ENCODE data around the gene ARHGAP4.
A peak's percentile ranks its signal among the peaks of the same experiment; 100 is the strongest.

ARHGAP4 gene

DNA sequence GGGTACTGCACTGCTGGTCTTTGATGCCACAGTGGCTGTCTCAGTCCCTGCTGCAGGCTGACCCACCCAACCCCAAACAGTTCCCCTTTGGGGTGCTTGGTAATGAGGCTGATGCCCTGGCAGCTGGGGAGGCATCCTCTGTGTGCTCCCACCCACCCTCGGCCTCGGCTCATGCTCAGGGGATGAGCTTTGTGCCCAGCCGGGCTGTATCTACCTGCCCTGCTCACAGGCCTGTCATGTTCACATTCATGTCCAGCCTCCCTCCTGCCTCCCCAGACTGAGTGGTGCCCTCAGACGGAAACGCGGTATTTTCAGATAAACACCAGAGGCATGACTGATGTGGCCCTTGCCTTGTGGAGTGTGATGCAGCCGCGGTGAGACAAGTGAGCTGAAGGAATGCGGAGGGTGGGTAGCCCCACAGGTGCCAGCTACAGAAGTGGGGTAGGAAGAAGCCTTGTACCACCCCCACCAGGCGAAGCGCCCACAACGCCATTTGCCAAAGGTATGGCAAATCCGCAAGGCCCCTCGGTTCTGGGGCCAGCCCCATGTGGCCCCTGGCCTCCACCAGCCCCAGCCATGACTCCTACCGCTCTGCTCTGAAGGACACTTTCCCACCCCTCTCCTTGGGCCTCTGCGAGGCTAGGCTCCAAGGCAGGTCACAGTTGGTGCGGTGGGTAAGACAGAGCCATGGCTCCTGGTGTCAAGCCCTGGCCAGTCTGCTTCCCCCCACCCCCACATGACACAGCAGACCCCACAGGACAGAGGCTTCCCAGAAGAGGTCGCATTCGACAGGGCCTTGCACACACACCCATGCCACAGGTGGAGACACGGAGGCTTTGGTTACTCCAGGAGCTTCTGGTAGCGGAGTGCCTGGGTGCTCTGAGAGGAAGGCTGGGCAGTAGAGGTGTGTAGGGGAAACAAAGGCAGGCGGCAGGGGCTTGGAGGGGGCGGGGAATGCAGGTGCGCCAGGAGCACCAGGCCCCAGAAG, 20.2 kb upstream of the ARHGAP4 start:
- DNase-seq (ENCODE audit: low read depth): no peak

- DNase-seq (ENCODE audit: low read depth): no peak
Observed at GRCh38 chrX:153944800-153945150, 18.7 kb upstream of the ARHGAP4 start.

- no peak for DNase-seq (ENCODE audit: low read depth)
Observed at GRCh38 chrX:153944140-153944799, 18.2 kb upstream of the ARHGAP4 start, which contains the start of gene RENBP. Gene RENBP, minus strand, starts transcription at chrX:153944643. Its CDS starts 33 bp downstream, at chrX:153944610.

DNA sequence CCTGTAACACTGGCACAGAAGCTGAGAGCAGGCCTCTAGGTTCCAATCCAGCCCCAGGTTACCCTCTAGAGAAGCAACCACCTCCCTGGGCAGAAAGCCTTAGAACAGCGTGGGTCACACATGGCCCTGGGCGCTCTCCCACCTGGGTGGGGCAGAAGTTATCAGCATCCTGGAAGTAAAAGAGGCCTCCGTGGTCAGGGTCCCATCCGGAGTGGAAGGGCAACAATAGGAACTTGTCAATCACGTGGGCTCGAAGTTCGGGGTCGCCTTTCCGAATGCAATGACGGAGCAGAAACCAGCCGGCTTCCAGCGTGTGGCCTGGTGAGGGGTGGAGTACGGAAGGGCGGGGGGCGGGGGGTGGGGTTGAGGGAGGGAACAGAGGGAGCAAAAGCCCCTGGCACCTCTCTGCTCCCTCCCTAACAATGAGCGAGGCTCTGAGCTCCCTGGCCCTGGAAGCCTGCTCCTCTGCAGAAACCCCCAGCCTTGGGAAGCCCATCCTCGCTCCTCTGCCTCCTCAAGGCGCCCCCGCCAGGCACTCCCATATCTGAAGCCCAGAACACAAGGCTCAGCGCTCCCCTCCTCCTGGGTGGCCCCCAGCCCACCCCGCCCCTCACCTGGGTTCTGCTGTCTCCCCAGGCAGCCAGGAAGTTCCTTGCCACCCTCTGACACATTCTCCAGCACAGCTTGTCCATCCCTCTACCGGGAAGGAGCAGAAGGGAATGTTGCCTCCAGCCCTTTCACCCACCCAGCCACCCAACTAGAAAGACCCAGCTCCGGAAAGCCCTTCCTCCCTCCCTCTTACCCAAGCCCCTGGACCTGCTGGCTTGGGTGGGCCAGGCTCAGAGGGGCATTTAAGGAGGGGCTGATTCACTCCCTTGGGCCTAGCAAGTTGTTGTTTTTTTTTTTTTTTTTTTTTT, 15.5 kb upstream of the ARHGAP4 start:
- no peak for DNase-seq (ENCODE audit: low read depth)

GRCh38 chrX:153939573-153939972, 13.5 kb upstream of the ARHGAP4 start:
- DNase-seq (ENCODE audit: low read depth): no peak

DNA sequence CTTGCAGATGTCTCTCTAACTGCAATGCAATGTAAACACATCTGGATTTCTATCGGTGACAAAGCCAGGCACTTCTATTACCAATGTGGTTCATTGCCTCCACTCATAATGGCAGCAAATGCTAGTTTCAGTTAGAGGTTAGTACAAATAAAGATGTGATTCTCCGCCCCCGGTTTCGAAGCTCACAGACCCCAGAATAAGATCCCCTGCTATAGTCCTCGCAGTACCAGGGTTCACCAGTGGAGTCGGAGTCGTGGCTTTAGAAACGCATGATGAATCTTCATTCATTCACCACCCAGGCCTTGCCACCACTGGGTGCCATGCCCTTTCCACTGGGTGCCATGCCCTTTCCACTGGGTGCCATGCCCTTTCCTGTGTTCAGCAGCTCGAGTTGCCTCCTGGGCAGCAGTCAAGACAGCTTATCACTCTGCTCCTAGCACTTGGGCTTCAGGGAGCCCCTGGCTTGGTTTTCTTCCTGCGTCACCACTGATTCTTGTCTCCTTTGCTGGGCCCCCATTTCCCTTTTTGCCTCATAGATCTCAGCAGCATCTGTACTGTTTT, 12.2 kb upstream of the ARHGAP4 start:
- DNase-seq (ENCODE audit: low read depth): no peak

GRCh38 chrX:153937056-153937455, 11.0 kb upstream of the ARHGAP4 start:
- DNase-seq (ENCODE audit: low read depth): no peak

- no peak for DNase-seq (ENCODE audit: low read depth)
Observed at GRCh38 chrX:153935326-153935851, 9.3 kb upstream of the ARHGAP4 start.

- DNase-seq (ENCODE audit: low read depth): peak; percentile 28
Observed at GRCh38 chrX:153934762-153935325, 8.8 kb upstream of the ARHGAP4 start, which contains the start of gene NAA10. Gene NAA10, minus strand, starts transcription at chrX:153935037. Its CDS starts 133 bp downstream, at chrX:153934904.

DNA sequence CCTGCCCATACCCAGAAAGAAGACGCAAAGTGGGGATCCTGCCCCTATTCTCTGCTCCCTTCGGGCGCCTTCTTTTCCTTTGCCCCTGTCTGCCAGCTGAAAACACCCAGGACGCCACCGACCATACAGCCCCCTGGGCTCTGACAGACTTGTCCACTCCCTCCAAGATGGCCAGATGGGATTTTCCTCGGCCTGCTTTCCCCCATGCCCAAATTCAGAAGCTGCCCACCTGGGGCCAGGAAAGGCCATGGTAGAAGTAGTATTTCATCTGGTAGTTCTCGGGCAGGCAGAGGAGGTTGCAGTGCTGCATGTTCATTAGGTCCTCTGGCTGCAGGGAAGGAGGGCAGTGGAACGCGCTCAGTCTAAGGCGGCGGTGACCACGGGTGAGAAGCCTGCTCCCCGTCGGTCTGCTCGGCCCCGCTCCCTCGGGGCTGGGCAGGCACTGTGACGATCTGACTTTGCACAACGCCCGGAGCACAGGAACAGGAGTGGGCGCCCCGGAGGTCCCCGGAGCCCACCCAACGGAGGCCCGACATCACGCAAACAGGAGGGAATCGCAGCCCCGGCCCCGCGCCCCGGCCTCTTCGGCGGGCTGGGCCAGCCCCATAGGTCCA, 8.2 kb upstream of the ARHGAP4 start:
- no peak for DNase-seq (ENCODE audit: low read depth)

DNA sequence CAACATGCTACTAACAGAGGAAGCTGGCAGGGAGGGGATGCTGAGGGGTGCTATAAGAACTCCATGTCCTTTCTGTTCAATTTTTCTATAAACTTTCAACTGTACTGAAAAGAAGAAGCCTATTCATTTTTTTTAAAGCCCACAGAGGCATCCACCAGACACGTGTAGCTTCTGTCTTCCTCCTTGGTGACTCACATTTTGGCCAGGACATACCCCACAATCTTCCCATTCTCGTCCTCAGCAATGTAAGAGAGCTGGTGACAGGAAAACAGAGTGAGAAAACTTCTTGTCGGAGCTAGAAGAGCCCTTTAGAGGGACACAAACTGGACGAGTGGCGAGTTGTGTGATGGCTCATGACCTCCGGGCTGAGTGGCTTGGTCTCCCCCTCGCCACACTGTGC, 7.7 kb upstream of the ARHGAP4 start:
- no peak for DNase-seq (ENCODE audit: low read depth)

GRCh38 chrX:153932220-153932915, 6.3 kb upstream of the ARHGAP4 start:
- DNase-seq (ENCODE audit: low read depth): no peak

- DNase-seq (ENCODE audit: low read depth): no peak
Observed at GRCh38 chrX:153931748-153932147, 5.7 kb upstream of the ARHGAP4 start.

GRCh38 chrX:153931151-153931550, 5.1 kb upstream of the ARHGAP4 start:
- no peak for DNase-seq (ENCODE audit: low read depth)

- no peak for DNase-seq (ENCODE audit: low read depth)
Observed at GRCh38 chrX:153930011-153930910, 4.2 kb upstream of the ARHGAP4 start.

DNA sequence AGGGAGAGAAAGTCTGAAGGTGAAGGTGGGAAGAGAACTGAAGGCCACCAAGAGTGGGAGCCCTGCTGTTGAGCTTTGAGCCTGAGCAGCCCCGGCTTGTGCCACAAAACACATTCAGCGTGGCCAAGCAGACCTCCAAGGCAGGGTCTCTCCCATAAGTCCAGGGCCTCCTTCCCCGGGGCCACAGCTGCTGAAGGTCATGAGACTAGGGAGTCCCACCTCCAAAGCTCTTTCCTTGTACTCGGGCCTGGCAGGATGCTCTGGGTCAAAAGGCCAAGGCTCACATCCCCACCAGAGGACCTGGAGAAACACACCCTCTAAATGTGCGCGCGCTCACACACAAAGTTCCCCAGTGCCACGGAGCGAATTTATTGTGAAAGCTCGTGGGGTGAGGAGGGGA, 3.5 kb upstream of the ARHGAP4 start:
- no peak for DNase-seq (ENCODE audit: low read depth)

DNA sequence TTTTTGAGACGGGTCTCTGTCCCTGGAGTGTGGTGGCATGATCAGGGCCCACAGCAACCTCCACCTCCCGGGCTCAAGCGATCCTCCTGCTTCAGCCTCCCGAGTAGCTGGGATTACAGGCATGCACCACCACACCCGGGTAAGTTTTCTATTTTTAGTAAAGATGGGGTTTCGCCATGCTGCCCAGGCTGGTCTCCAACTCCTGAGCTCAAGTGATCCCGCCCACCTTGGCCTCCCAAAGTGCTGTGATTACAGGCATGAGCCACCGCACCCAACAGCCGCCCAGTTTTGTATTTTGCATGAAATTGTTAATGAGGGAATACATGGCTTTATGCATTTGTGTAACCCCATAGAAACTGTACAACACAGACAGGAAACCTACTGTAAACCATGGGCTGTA, 2.8 kb upstream of the ARHGAP4 start:
- DNase-seq (ENCODE audit: low read depth): no peak

DNA sequence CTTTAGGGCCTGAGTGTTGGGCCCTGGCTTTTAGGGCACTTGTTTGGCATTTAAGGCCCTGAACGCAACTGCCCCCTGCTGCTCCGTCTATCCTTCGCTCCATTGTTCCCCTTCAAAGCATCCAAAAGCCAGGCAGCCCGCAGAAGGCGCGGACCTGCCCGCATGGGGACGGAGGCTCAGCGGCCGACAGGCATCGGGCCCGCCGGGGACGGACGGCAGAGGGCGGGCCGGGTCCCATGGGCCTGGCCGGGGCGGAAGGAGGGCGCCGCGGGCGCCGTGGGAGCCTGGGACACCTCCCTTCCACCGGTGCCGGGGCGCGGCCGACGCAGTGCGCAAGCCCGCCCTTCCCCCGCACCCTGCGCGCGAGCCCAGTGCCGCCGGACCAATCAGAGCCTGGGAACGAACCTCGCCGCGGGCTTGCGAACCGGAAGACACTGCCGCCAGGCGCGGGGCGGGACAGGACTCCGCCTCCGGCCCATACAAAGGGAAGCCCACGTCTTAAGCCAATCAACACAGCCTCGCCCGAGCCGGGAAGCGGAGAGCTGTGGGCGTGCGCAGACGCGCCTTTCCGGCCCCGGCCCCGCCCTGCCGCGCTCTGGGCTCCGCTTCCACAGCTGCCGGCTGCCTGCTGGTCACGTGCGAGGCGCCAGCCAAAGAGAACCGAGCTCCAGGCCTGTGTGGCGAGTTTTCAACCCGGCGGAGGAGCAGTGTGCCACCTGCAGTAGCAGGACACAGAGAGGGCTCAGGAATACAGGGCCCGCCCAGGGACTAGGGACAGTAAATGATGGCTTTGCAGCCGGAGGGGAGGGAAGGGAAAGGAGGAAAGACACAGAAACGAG, 2.1 kb upstream of the ARHGAP4 start:
- peak; percentile 88 for DNase-seq (ENCODE audit: low read depth)

Measured in activated gamma-delta T cell treated with anti-CD3 and anti-CD28 coated beads, Interleukin-2, amount 50 U/mL, for 16 hours (primary cell).